Stimulated activated effector memory CD8-positive, alpha-beta T cell treated with anti-CD3 and anti-CD28 coated beads, Interleukin-12 subunit alpha, Interleukin-12 subunit beta, amount 100 ng/mL, for 72 hours (primary cell): ENCODE measurements around the gene CD8A.
"Not testable (repeated sequence)": the region's sequence is repeated elsewhere in the genome, so short reads cannot be mapped to it uniquely, and the experiment has no call there.

ENCODE experiments used
- ATAC-seq: fragments of 150-1000 bp; cut with Tn5 transposase; 2 replicates; pipeline ENCODE4 v1.10.0; 2021
- DNase-seq, 2 donors: peaks; one replicate each; pipeline ENCODE4 v3.0.0; 2021 to 2022; ENCODE audit warnings: low spot score in 2 of 2
- H3K27ac Mint-ChIP-seq: one replicate; pipeline ENCODE4 v1.8.0; 2022; ENCODE audit warnings: mild to moderate bottlenecking, mixed read lengths
- H3K36me3 Mint-ChIP-seq: one replicate; pipeline ENCODE4 v1.8.0; 2022; ENCODE audit warnings: mild to moderate bottlenecking, mixed read lengths
- H3K4me1 Mint-ChIP-seq: one replicate; pipeline ENCODE4 v1.8.0; 2022; ENCODE audit warnings: mixed read lengths
- H3K4me3 Mint-ChIP-seq: one replicate; pipeline ENCODE4 v1.8.0; 2022; ENCODE audit warnings: mild to moderate bottlenecking, mixed read lengths
- H3K9me3 Mint-ChIP-seq: one replicate; pipeline ENCODE4 v1.8.0; 2022; ENCODE audit warnings: mixed read lengths

Gene CD8A

GRCh38 chr2:86790676-86791572 is at the start of gene CD8A:
CD8A (minus strand) TSS chr2:86790913; CDS start chr2:86790825, 88 bp downstream.
- peaks cover 63% of the 10 kb centered on the region for H3K36me3 Mint-ChIP-seq
- DNase-seq, result peak; percentile 61 to 91

GRCh38 chr2:86839871-86840548 is 49.3 kb upstream of the CD8A start:
- not testable (repeated sequence) for DNase-seq, H3K27ac Mint-ChIP-seq, H3K4me3 Mint-ChIP-seq, ATAC-seq, H3K9me3 Mint-ChIP-seq, H3K36me3 Mint-ChIP-seq
- H3K4me1 Mint-ChIP-seq, result peaks cover 36% of the 10 kb centered on the region

More at GRCh38 chr2:86790676-86791572, at the start of gene CD8A:
- ATAC-seq, result peak; percentile 62
- Mint-ChIP-seq H3K27ac (peak within 1 kb of the TSS; percentile 88), H3K4me3 (peak within 1 kb of the TSS; percentile 83), H3K4me1 (peaks cover 65% of the 10 kb centered on the region), H3K9me3 (peaks cover 6% of the 10 kb centered on the region)

- peaks cover 36% of the 10 kb centered on the region for H3K4me1 Mint-ChIP-seq
- H3K27ac Mint-ChIP-seq, H3K36me3 Mint-ChIP-seq, H3K9me3 Mint-ChIP-seq, ATAC-seq, H3K4me3 Mint-ChIP-seq: not testable (repeated sequence)
- peak in 1 of 2 donors; percentile 59 for DNase-seq
Observed at GRCh38 chr2:86839455-86839854, 48.7 kb upstream of the CD8A start.

GRCh38 chr2:86837714-86838113 is 47.0 kb upstream of the CD8A start:
- H3K4me1 Mint-ChIP-seq, result peaks cover 40% of the 10 kb centered on the region
- not testable (repeated sequence) for ATAC-seq, H3K27ac Mint-ChIP-seq

GRCh38 chr2:86836915-86837695 is 46.4 kb upstream of the CD8A start:
- H3K36me3 Mint-ChIP-seq, H3K9me3 Mint-ChIP-seq: not testable (repeated sequence)
- ATAC-seq, result peak; percentile 74
- Mint-ChIP-seq H3K27ac (peak overlapping the region; percentile 56), H3K4me3 (peak overlapping the region; percentile 49), H3K4me1 (peaks cover 34% of the 10 kb centered on the region)
- peak in 1 of 2 donors; percentile 78 for DNase-seq

More at GRCh38 chr2:86837714-86838113, 47.0 kb upstream of the CD8A start:
- not testable (repeated sequence) for H3K36me3 Mint-ChIP-seq, DNase-seq, H3K4me3 Mint-ChIP-seq, H3K9me3 Mint-ChIP-seq

- H3K4me3 Mint-ChIP-seq, DNase-seq, ATAC-seq, H3K27ac Mint-ChIP-seq, H3K36me3 Mint-ChIP-seq, H3K9me3 Mint-ChIP-seq: not testable (repeated sequence)
- peaks cover 29% of the 10 kb centered on the region for H3K4me1 Mint-ChIP-seq
Observed at GRCh38 chr2:86835548-86835889, 44.8 kb upstream of the CD8A start.

GRCh38 chr2:86833315-86833714 is 42.6 kb upstream of the CD8A start:
- peaks cover 29% of the 10 kb centered on the region for H3K4me1 Mint-ChIP-seq
- peaks cover 6% of the 10 kb centered on the region for H3K36me3 Mint-ChIP-seq
- no peaks in the 10 kb centered on the region for H3K9me3 Mint-ChIP-seq
- ATAC-seq (no peak), DNase-seq (no peak)
- H3K4me3 Mint-ChIP-seq, result peak overlapping the region; percentile 38
- H3K27ac Mint-ChIP-seq, result peak overlapping the region; percentile 84

- H3K4me1 Mint-ChIP-seq, result peaks cover 36% of the 10 kb centered on the region
- ATAC-seq, result no peak
- peak overlapping the region; percentile 84 for H3K27ac Mint-ChIP-seq
Observed at GRCh38 chr2:86832334-86833096, 41.8 kb upstream of the CD8A start.

GRCh38 chr2:86831537-86831936 is 40.8 kb upstream of the CD8A start:
- ATAC-seq, result no peak
- Mint-ChIP-seq H3K27ac (peak overlapping the region; percentile 70), H3K4me3 (peak overlapping the region; percentile 49), H3K9me3 (no peaks in the 10 kb centered on the region), H3K4me1 (peaks cover 37% of the 10 kb centered on the region), H3K36me3 (peaks cover 6% of the 10 kb centered on the region)
- DNase-seq, result no peak

More at GRCh38 chr2:86832334-86833096, 41.8 kb upstream of the CD8A start:
- Mint-ChIP-seq H3K9me3 (no peaks in the 10 kb centered on the region), H3K36me3 (peaks cover 6% of the 10 kb centered on the region), H3K4me3 (peak overlapping the region; percentile 49)
- DNase-seq, result no peak

- H3K4me1 Mint-ChIP-seq, result peaks cover 58% of the 10 kb centered on the region
Observed at GRCh38 chr2:86826951-86827350, 36.2 kb upstream of the CD8A start.

GRCh38 chr2:86825693-86826381 is 35.1 kb upstream of the CD8A start:
- peak overlapping the region; percentile 79 for H3K4me3 Mint-ChIP-seq
- peaks cover 63% of the 10 kb centered on the region for H3K4me1 Mint-ChIP-seq
- DNase-seq, result peak in 1 of 2 donors; percentile 82
- no peaks in the 10 kb centered on the region for H3K9me3 Mint-ChIP-seq
- peak overlapping the region; percentile 79 for H3K27ac Mint-ChIP-seq
- peak; percentile 91 for ATAC-seq
- peaks cover 27% of the 10 kb centered on the region for H3K36me3 Mint-ChIP-seq

More at GRCh38 chr2:86826951-86827350, 36.2 kb upstream of the CD8A start:
- Mint-ChIP-seq H3K9me3 (no peaks in the 10 kb centered on the region), H3K36me3 (peaks cover 21% of the 10 kb centered on the region), H3K4me3 (peak overlapping the region; percentile 79), H3K27ac (peak overlapping the region; percentile 79)
- DNase-seq, result no peak
- ATAC-seq, result peak; percentile 38

GRCh38 chr2:86825036-86825692 is 34.5 kb upstream of the CD8A start:
- ATAC-seq (no peak), DNase-seq (no peak)
- H3K9me3 Mint-ChIP-seq, result no peaks in the 10 kb centered on the region
- peak overlapping the region; percentile 79 for H3K4me3 Mint-ChIP-seq
- peaks cover 27% of the 10 kb centered on the region for H3K36me3 Mint-ChIP-seq
- H3K27ac Mint-ChIP-seq, result peak overlapping the region; percentile 79
- peaks cover 64% of the 10 kb centered on the region for H3K4me1 Mint-ChIP-seq

- H3K9me3 Mint-ChIP-seq, result no peaks in the 10 kb centered on the region
- H3K27ac Mint-ChIP-seq, result no peak overlapping the region
- ATAC-seq, result no peak
- H3K4me1 Mint-ChIP-seq, result peaks cover 77% of the 10 kb centered on the region
- H3K36me3 Mint-ChIP-seq, result peaks cover 21% of the 10 kb centered on the region
- H3K4me3 Mint-ChIP-seq, result peak overlapping the region; percentile 79
- DNase-seq, result no peak
Observed at GRCh38 chr2:86822668-86823345, 32.1 kb upstream of the CD8A start.
